Measurements from ENCODE around the gene NFASC. TPM values are rescaled to one million over a fixed set of nuclear protein-coding genes. Genes with fewer than 3 reads are reported as not detected.

NFASC gene
- under 1 TPM in 1 of 2 experiments, not detected in 1; 0.32 TPM for total RNA-seq

DNA sequence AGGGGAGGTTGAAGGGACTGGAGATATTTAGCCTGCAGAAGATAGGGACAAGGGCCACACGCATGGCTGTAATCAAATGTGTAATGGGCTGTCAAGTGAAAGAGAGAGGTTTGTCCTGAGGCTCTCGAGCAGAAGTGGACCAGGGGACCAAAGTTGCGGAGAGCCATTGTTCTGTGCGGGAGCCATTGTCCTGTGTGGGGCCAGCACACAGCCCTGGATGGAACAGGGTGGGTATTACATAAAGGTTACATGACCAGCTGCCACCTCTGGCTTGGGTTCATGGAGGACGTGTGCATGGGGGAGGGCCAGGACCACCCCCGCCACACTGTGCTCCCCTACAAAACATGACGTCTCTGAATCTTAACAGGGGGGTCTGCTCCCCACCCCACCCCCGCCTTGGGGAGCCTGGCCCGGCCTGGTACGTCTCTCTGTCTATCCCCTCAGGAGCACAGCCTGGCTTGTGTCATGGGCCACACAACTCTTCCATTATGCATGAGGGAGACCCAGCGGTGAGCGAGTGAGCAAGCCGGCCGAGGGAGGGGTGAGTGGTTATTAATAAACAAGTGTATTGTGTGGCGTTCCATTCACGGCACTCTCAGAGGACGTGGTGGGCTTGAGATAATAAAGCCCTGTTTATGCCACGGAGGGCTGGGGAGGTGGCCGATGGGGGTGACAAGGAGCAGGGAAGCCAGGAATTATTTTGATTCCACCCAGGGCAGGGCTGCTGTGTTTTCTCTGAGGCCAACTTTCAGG, at the start of gene NFASC:
NFASC (plus strand) TSS at position 703 of the 753 bp plus-strand sequence. CDS start 73,454 bp downstream, outside the sequence.
- H3K36me3 Mint-ChIP-seq (ENCODE audit: low read depth), result no peaks in the 10 kb centered on the region
- CTCF ChIA-PET, result no interaction called here
- H3K9me3 Mint-ChIP-seq (ENCODE audit: insufficient read depth), result no peaks in the 10 kb centered on the region

DNA sequence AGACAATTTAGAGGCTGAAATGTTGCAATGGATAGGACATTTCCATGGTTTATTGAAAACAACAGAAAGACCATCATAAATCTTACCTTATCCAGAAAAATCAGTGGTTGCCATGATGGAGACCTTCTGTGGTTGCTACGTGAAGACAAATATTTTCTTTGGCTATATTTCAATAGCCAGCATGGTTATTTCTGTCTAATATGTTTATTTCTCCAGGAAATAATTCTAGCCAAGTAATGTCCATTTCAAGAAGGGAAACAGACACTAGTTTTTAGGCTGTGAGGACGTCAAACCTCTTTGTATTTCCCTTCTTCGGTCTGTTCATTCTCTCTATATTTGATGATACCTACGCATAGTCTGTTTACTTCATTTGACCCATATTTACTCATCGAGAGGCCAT, 49.2 kb upstream of the NFASC start:
- Mint-ChIP-seq H3K27ac (no peak overlapping the region), H3K9me3 (ENCODE audit: insufficient read depth) (no peaks in the 10 kb centered on the region), H3K27me3 (ENCODE audit: low read depth) (peaks cover 13% of the 10 kb centered on the region), H3K36me3 (ENCODE audit: low read depth) (no peaks in the 10 kb centered on the region), H3K4me3 (no peak overlapping the region), H3K4me1 (ENCODE audit: low read depth) (no peaks in the 10 kb centered on the region)
- no peak for ATAC-seq
- no peak for DNase-seq
- ChIA-PET POLR2A (interaction anchor here (1.0 kb wide), 1 partner anchor 14 kb away, joined by 3 read pairs; no protein-coding TSS in a partner anchor), CTCF (interaction anchor here (1.1 to 7.3 kb wide), 3 partner anchors 14 to 240 kb away, joined by 3 to 85 read pairs (median 4); no protein-coding TSS in a partner anchor)

More for the DNA sequence above, at the start of gene NFASC:
- POLR2A ChIA-PET, result no interaction called here
- no peak for ATAC-seq
- H3K27ac Mint-ChIP-seq, result no peak within 1 kb of the TSS
- no peaks in the 10 kb centered on the region for H3K4me1 Mint-ChIP-seq (ENCODE audit: low read depth)
- H3K4me3 Mint-ChIP-seq, result no peak within 1 kb of the TSS
- DNase-seq, result no peak
- peaks cover 2% of the 10 kb centered on the region for H3K27me3 Mint-ChIP-seq (ENCODE audit: low read depth)

DNA sequence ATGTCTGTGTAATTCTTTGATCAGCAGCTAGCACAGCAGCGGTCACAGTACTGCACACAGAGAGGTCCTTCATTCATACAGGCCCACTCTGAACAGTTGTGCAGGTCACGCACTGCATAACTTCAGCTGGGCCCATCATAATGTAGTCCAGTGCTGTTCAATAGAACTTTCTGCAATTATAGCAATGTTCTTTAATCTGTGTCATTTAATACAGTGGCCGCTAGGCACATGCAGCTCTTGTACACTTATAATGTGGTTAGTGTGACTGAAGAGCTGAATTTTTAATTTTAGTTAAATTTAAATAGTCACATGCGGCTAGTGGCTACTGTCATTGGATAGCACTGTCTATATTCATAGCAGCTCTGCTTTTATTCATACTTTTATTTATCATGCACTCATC, 48.7 kb upstream of the NFASC start:
- ChIA-PET POLR2A (no interaction called here), CTCF (interaction anchor here (0.9 to 7.3 kb wide), 5 partner anchors 15 to 369 kb away, joined by 3 to 85 read pairs (median 4); no protein-coding TSS in a partner anchor)
- no peak overlapping the region for H3K4me3 Mint-ChIP-seq
- no peak for ATAC-seq
- no peaks in the 10 kb centered on the region for H3K36me3 Mint-ChIP-seq (ENCODE audit: low read depth)
- H3K27ac Mint-ChIP-seq, result no peak overlapping the region
- H3K27me3 Mint-ChIP-seq (ENCODE audit: low read depth), result peaks cover 15% of the 10 kb centered on the region
- no peak for DNase-seq
- H3K9me3 Mint-ChIP-seq (ENCODE audit: insufficient read depth), result no peaks in the 10 kb centered on the region
- H3K4me1 Mint-ChIP-seq (ENCODE audit: low read depth), result no peaks in the 10 kb centered on the region

- Mint-ChIP-seq H3K27ac (no peak overlapping the region), H3K4me3 (no peak overlapping the region), H3K9me3 (ENCODE audit: insufficient read depth) (no peaks in the 10 kb centered on the region), H3K36me3 (ENCODE audit: low read depth) (no peaks in the 10 kb centered on the region), H3K27me3 (ENCODE audit: low read depth) (peaks cover 50% of the 10 kb centered on the region), H3K4me1 (ENCODE audit: low read depth) (peaks cover 5% of the 10 kb centered on the region)
- ATAC-seq, result peak; percentile 45
- ChIA-PET POLR2A (no interaction called here), CTCF (interaction anchor here (0.8 to 2.1 kb wide), 3 partner anchors 20 to 261 kb away, joined by 3 to 6 read pairs (median 3); no protein-coding TSS in a partner anchor)
- peak; percentile 41 for DNase-seq
Measured at GRCh38 chr1:204826970-204827369, 43.7 kb upstream of the NFASC start.

- no peaks in the 10 kb centered on the region for H3K36me3 Mint-ChIP-seq (ENCODE audit: low read depth)
- no peak overlapping the region for H3K27ac Mint-ChIP-seq
- ChIA-PET POLR2A (no interaction called here), CTCF (interaction anchor here (0.9 to 2.1 kb wide), 3 partner anchors 21 to 263 kb away, joined by 3 to 6 read pairs (median 4); no protein-coding TSS in a partner anchor)
- peaks cover 52% of the 10 kb centered on the region for H3K27me3 Mint-ChIP-seq (ENCODE audit: low read depth)
- H3K9me3 Mint-ChIP-seq (ENCODE audit: insufficient read depth), result no peaks in the 10 kb centered on the region
- ATAC-seq (peak; percentile 72), DNase-seq (peak; percentile 44)
- H3K4me3 Mint-ChIP-seq, result no peak overlapping the region
- H3K4me1 Mint-ChIP-seq (ENCODE audit: low read depth), result peaks cover 5% of the 10 kb centered on the region
Measured at GRCh38 chr1:204828352-204828850, 42.3 kb upstream of the NFASC start.

DNA sequence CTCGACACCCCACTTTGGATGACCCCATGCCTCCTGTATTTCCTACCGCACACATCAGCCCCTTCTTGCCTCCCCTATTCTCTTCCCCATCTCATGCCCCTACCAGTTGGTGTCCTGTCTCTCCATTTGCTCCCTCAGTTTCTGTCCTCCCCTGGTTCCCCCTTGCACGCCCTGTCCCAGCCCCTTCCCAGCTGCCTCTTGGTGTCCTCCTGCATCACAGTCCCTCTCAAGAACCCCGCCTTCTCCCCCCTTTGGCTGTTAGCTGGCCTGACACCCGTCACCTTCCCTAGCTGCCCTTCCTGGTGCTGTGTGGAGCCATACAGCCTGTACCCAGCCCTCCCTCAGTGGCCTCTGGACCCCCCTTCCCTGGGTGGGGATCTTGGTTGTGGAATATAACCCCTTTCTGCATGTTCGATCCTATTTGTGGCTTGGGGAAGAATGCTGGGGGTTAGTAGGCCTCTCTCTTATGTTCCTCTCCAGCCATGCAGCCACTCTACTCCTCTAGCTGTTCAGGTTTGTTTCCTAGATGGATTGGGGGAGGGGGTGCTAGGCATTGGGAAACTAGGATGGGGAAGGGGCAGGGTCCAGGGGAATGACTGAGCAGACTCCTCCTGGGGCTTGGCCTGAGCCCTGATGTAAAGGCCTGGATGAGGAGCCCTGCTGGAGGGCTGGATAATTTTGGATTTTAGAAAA, 41.4 kb upstream of the NFASC start:
- H3K9me3 Mint-ChIP-seq (ENCODE audit: insufficient read depth), result no peaks in the 10 kb centered on the region
- H3K4me3 Mint-ChIP-seq, result peak overlapping the region; percentile 20
- CTCF ChIA-PET, result interaction anchor here (0.9 to 4.9 kb wide), 3 partner anchors 22 to 264 kb away, joined by 3 to 24 read pairs (median 3); no protein-coding TSS in a partner anchor
- no peak overlapping the region for H3K27ac Mint-ChIP-seq
- ATAC-seq, result no peak
- peaks cover 5% of the 10 kb centered on the region for H3K4me1 Mint-ChIP-seq (ENCODE audit: low read depth)
- POLR2A ChIA-PET, result interaction anchor here (0.7 kb wide), 1 partner anchor 10 kb away, joined by 3 read pairs; no protein-coding TSS in a partner anchor
- DNase-seq, result no peak
- H3K27me3 Mint-ChIP-seq (ENCODE audit: low read depth), result peaks cover 58% of the 10 kb centered on the region
- no peaks in the 10 kb centered on the region for H3K36me3 Mint-ChIP-seq (ENCODE audit: low read depth)

DNA sequence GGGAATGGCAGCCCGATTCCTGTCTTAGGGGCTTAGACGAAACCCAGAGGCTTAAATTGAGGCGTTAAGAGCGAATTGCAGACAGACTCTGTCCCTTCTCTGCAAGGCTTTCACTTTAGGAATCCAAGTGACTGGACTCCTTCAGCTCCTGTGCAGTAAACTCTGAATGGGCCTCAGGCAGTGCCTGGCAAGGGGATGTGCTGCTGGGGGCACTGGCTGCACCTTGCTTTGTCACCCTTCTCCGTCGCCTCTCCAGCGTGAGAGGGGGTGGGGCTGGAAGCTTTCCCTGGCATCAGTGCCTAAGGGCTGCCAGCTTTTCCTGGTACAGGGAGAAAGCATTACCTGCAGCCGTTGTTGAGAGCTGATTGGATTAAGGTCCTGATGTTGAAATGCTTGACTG, 39.9 kb upstream of the NFASC start:
- CTCF ChIA-PET, result interaction anchor here (4.9 kb wide), 1 partner anchor 23 kb away, joined by 24 read pairs; no protein-coding TSS in a partner anchor
- no peaks in the 10 kb centered on the region for H3K9me3 Mint-ChIP-seq (ENCODE audit: insufficient read depth)
- peaks cover 59% of the 10 kb centered on the region for H3K27me3 Mint-ChIP-seq (ENCODE audit: low read depth)
- no peaks in the 10 kb centered on the region for H3K36me3 Mint-ChIP-seq (ENCODE audit: low read depth)
- POLR2A ChIA-PET, result no interaction called here
- no peak overlapping the region for H3K27ac Mint-ChIP-seq
- DNase-seq (no peak), ATAC-seq (no peak)
- H3K4me1 Mint-ChIP-seq (ENCODE audit: low read depth), result peaks cover 5% of the 10 kb centered on the region
- no peak overlapping the region for H3K4me3 Mint-ChIP-seq

DNA sequence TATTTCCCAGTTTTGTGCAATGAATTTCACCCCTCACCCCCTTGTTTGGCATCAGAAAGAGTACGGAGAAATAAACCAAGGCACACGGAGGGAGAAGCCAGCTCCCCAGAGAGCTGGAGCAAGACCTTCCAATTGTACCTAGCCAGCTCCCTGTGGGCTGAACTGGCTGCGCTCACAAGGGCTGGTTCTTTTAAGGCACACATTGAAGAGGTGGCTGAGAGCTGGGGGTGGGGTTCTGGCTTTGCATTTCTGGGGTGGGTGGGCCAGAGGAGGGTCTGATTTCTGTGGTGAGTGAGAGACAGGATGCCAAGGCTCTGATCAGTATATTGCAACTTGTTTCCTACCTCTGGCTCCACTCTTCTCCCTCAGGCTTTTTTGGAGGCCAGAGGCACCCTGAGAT, 39.5 kb upstream of the NFASC start:
- peaks cover 57% of the 10 kb centered on the region for H3K27me3 Mint-ChIP-seq (ENCODE audit: low read depth)
- ChIA-PET CTCF (interaction anchor here (1.3 to 4.9 kb wide), 2 partner anchors 24 to 111 kb away, joined by 5 to 24 read pairs; no protein-coding TSS in a partner anchor), POLR2A (no interaction called here)
- no peak overlapping the region for H3K27ac Mint-ChIP-seq
- H3K4me1 Mint-ChIP-seq (ENCODE audit: low read depth), result peaks cover 5% of the 10 kb centered on the region
- H3K4me3 Mint-ChIP-seq, result no peak overlapping the region
- DNase-seq (no peak), ATAC-seq (no peak)
- no peaks in the 10 kb centered on the region for H3K9me3 Mint-ChIP-seq (ENCODE audit: insufficient read depth)
- H3K36me3 Mint-ChIP-seq (ENCODE audit: low read depth), result no peaks in the 10 kb centered on the region

- no peaks in the 10 kb centered on the region for H3K9me3 Mint-ChIP-seq (ENCODE audit: insufficient read depth)
- ChIA-PET POLR2A (no interaction called here), CTCF (no interaction called here)
- DNase-seq, result no peak
- no peak overlapping the region for H3K4me3 Mint-ChIP-seq
- no peak overlapping the region for H3K27ac Mint-ChIP-seq
- H3K4me1 Mint-ChIP-seq (ENCODE audit: low read depth), result peaks cover under 1% of the 10 kb centered on the region
- H3K27me3 Mint-ChIP-seq (ENCODE audit: low read depth), result peaks cover 35% of the 10 kb centered on the region
- ATAC-seq, result no peak
- H3K36me3 Mint-ChIP-seq (ENCODE audit: low read depth), result no peaks in the 10 kb centered on the region
Measured at GRCh38 chr1:204834336-204834735, 36.3 kb upstream of the NFASC start.

GRCh38 chr1:204834752-204835151, 35.9 kb upstream of the NFASC start:
- no peak overlapping the region for H3K4me3 Mint-ChIP-seq
- no peak overlapping the region for H3K27ac Mint-ChIP-seq
- DNase-seq, result no peak
- H3K36me3 Mint-ChIP-seq (ENCODE audit: low read depth), result no peaks in the 10 kb centered on the region
- no peak for ATAC-seq
- H3K9me3 Mint-ChIP-seq (ENCODE audit: insufficient read depth), result no peaks in the 10 kb centered on the region
- ChIA-PET POLR2A (no interaction called here), CTCF (interaction anchor here (1.6 kb wide), 1 partner anchor 43 kb away, joined by 3 read pairs; no protein-coding TSS in a partner anchor)
- no peaks in the 10 kb centered on the region for H3K4me1 Mint-ChIP-seq (ENCODE audit: low read depth)
- H3K27me3 Mint-ChIP-seq (ENCODE audit: low read depth), result peaks cover 31% of the 10 kb centered on the region

DNA sequence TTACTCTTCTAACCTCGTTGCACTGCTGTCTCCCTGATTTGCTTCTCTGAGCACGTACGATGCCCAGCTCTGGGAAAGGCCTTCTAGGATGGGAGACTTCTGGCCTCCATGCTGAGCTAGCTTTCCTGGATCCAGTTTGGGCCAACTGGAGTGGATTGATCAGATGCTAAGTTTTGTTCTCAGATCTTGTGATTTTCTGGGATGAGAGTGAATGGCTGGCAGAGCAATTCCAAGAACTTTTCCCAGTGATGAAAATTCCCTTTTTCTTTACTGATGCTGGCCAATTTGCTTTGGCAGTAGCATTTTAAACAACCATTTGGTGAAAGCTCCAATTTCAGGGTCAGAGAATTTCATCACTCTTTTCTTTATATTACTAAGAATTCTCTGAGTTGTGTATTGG, 34.9 kb upstream of the NFASC start:
- H3K27me3 Mint-ChIP-seq (ENCODE audit: low read depth), result peaks cover 23% of the 10 kb centered on the region
- ATAC-seq (no peak), DNase-seq (no peak)
- ChIA-PET POLR2A (no interaction called here), CTCF (interaction anchor here (1.6 kb wide), 1 partner anchor 44 kb away, joined by 3 read pairs; no protein-coding TSS in a partner anchor)
- no peaks in the 10 kb centered on the region for H3K9me3 Mint-ChIP-seq (ENCODE audit: insufficient read depth)
- H3K4me3 Mint-ChIP-seq, result no peak overlapping the region
- H3K36me3 Mint-ChIP-seq (ENCODE audit: low read depth), result no peaks in the 10 kb centered on the region
- no peaks in the 10 kb centered on the region for H3K4me1 Mint-ChIP-seq (ENCODE audit: low read depth)
- H3K27ac Mint-ChIP-seq, result no peak overlapping the region

All from activated CD8-positive, alpha-beta T cell treated with anti-CD3 and anti-CD28 coated beads, Interleukin-2, amount 10 ng/mL, durations not matched to agents 7 days and 5 days (primary cell).